GM12878 (cell line): ENCODE data around the gene HNMT. TPM values are rescaled to one million over a fixed set of nuclear protein-coding genes. Genes with fewer than 3 reads are reported as not detected.

Experiments used
- ATAC-seq: fragments of 200-7000 bp; cut with Tn5 transposase; 3 replicates; pipeline ENCODE4 v1.9.1; 2020; ENCODE audit warnings: mild to moderate bottlenecking, moderate library complexity
- BruUV-seq: library from RNA; stranded (reverse); fragments of 400-500 nt; replicated peaks from 2 replicates; lab custom pipeline; 2021; lab: Mats Ljungman, UMichigan
- CTCF ChIA-PET: fragments of 300-600 bp; sonication (Branson Sonifier 250); formaldehyde crosslinking; extraction: SDS; loops from one replicate; lab custom pipeline; 2021; ENCODE audit warnings: inconsistent platforms; lab: Yijun Ruan, JAX
- POLR2A ChIA-PET: fragments of 350-600 bp; formaldehyde crosslinking; extraction: SDS; loops from one replicate; lab custom pipeline; 2021; ENCODE audit warnings: inconsistent platforms; lab: Charles Lee
- RAD21 ChIA-PET: fragments of 300-600 bp; sonication (Branson Sonifier 250); formaldehyde crosslinking; loops from one replicate; lab custom pipeline; 2023; ENCODE audit warnings: antibody characterized with exemption; ENCODE audit not compliant: unreplicated experiment; lab: Charles Lee
- SMC1A ChIA-PET: fragments of 300-600 bp; sonication (Branson Sonifier 250); formaldehyde crosslinking; loops from one replicate; lab custom pipeline; 2023; ENCODE audit not compliant: unreplicated experiment, uncharacterized antibody; lab: Charles Lee
- DNase-seq: peaks from one replicate; pipeline ENCODE4 v3.0.0-alpha.2; 2011; ENCODE audit warnings: low read depth, low spot score
- FAIRE-seq: peaks from 3 replicates; lab custom pipeline; 2011; peaks lifted over from hg19 to GRCh38; lab: Jason Lieb, UNC
- H2AFZ ChIP-seq: 2 replicates; pipeline ENCODE4 v1.6.0; 2011; ENCODE audit warnings: low read depth, low read length, control low read depth; ENCODE audit not compliant: control insufficient read depth
- H3K27ac ChIP-seq: 2 replicates; pipeline ENCODE4 v1.5.1; 2011; ENCODE audit warnings: control low read depth; ENCODE audit not compliant: control insufficient read depth, insufficient read depth
- H3K27me3 ChIP-seq, 2 experiments: replicated peaks in 1 of 2; 2 replicates each; pipeline versions ENCODE4 v1.6.0 to v1.6.1; 2011; ENCODE audit warnings: low read length in 1 of 2; ENCODE audit not compliant: control insufficient read depth in 2 of 2, insufficient read depth in 2 of 2
- H3K36me3 ChIP-seq, 2 experiments: 2 replicates each; pipeline ENCODE4 v1.5.1; 2011; ENCODE audit warnings: low read length in 1 of 2; ENCODE audit not compliant: control insufficient read depth in 2 of 2, insufficient read depth in 2 of 2
- H3K4me1 ChIP-seq: 2 replicates; pipeline ENCODE4 v1.6.1; 2011; ENCODE audit warnings: mild to moderate bottlenecking, low read length, moderate library complexity, mixed read lengths; ENCODE audit not compliant: control insufficient read depth, insufficient read depth
- H3K4me2 ChIP-seq: 2 replicates; pipeline ENCODE4 v1.6.0; 2011; ENCODE audit warnings: control low read depth; ENCODE audit not compliant: control insufficient read depth, insufficient read depth
- H3K4me3 ChIP-seq: fragments of 200-600 bp; sonication (generic); 2 replicates; pipeline ENCODE4 v1.5.1; 2016
- H3K79me2 ChIP-seq: 2 replicates; pipeline ENCODE4 v1.6.0; 2011; ENCODE audit warnings: low read length; ENCODE audit not compliant: control insufficient read depth, insufficient read depth
- H3K9ac ChIP-seq: 2 replicates; pipeline ENCODE4 v1.8.0; 2011; ENCODE audit warnings: low read length, control low read depth, mixed read lengths; ENCODE audit not compliant: control insufficient read depth, insufficient read depth
- H3K9me3 ChIP-seq: replicated peaks from 3 replicates; pipeline ENCODE4 v1.5.1; 2011; ENCODE audit warnings: mild to moderate bottlenecking, low read length; ENCODE audit not compliant: control insufficient read depth, insufficient read depth
- H4K20me1 ChIP-seq: 2 replicates; pipeline ENCODE4 v1.6.0; 2011; ENCODE audit not compliant: control insufficient read depth, insufficient read depth
- ATF2 ChIP-seq: IDR thresholded peaks from 2 replicates; pipeline ENCODE4 v1.6.1; 2012; ENCODE audit warnings: low read length, inconsistent platforms
- CREB1 ChIP-seq: IDR thresholded peaks from 2 replicates; pipeline ENCODE4 v1.6.1; 2012; ENCODE audit warnings: low read depth, mild to moderate bottlenecking, inconsistent platforms
- EP300 ChIP-seq, 2 experiments: fragments of 150-350 bp in 1 of 2; IDR thresholded peaks; 2 replicates each; pipeline ENCODE4 v1.6.1; 2011 to 2012; ENCODE audit warnings: low read depth in 2 of 2, low read length in 2 of 2, borderline replicate concordance in 1 of 2, improper control_type of control experiment in 1 of 2, inconsistent platforms in 1 of 2; ENCODE audit not compliant: control insufficient read depth in 1 of 2
- IRF3 ChIP-seq: fragments of 450-650 bp; IDR thresholded peaks from 2 replicates; pipeline ENCODE4 v1.6.1; 2014; ENCODE audit warnings: mild to moderate bottlenecking
- KLF5 ChIP-seq: fragments of 450-650 bp; IDR thresholded peaks from 2 replicates; pipeline ENCODE4 v1.6.1; 2014; ENCODE audit warnings: mild to moderate bottlenecking; ENCODE audit not compliant: partially characterized antibody
- MYB ChIP-seq: fragments of 150-350 bp; IDR thresholded peaks from 2 replicates; pipeline ENCODE4 v1.6.1; 2014; ENCODE audit warnings: mild to moderate bottlenecking, low read depth, low read length, borderline replicate concordance
- MYC ChIP-seq: IDR thresholded peaks from 2 replicates; pipeline ENCODE4 v1.6.1; 2011; ENCODE audit warnings: mild to moderate bottlenecking, low read length, moderate library complexity, inconsistent platforms; ENCODE audit not compliant: insufficient read depth, insufficient replicate concordance, insufficient read length, severe bottlenecking
- NBN ChIP-seq: fragments of 450-650 bp; IDR thresholded peaks from 2 replicates; pipeline ENCODE4 v1.6.1; 2016
- TAF1 ChIP-seq: IDR thresholded peaks from 2 replicates; pipeline ENCODE4 v1.6.1; 2011; ENCODE audit warnings: mild to moderate bottlenecking, low read depth, low read length, borderline replicate concordance
- WGBS: methylation state at CpG from one replicate; pipeline ENCODE4 v1.1.6; 2016; ENCODE audit warnings: low lambda C conversion rate; ENCODE audit not compliant: insufficient replicate concordance, insufficient coverage; ENCODE audit errors: missing lambda C conversion rate; 5-methylcytosine and 5-hydroxymethylcytosine counted together
- in situ Hi-C: fragments of 300-500 bp; cut with MboI; formaldehyde crosslinking; loops from 9 replicates; pipeline ENCODE4 v1.14.3; 2018; ENCODE audit warnings: mixed read lengths
- intact Hi-C: fragments of 100-400 bp; cut with micrococcal nuclease; formaldehyde crosslinking; loops from one replicate; pipeline ENCODE4 v1.14.2; 2022; ENCODE audit not compliant: unreplicated experiment
- polyA plus RNA-seq, 11 experiments: library from polyadenylated mRNA; depleted of rRNA in 4 of 11; unstranded in 6 of 11; stranded (reverse) in 5 of 11; fragments of >200 nt; fragmentation: Nextera tagmentation in 4 of 11; fragmentation: Illumina TruSeq in 1 of 11; extraction: Ambion mirVana in 4 of 11; extraction: Trizol in 1 of 11; gene quantifications; 1 replicate in 1 of 11; 2 replicates in 10 of 11; pipeline versions ENCODE4 v1.2.1 to v1.2.3, GENCODE V29; 2011 to 2016; ENCODE audit warnings: inconsistent platforms in 2 of 11, missing spikeins in 2 of 11, low read depth in 1 of 11
- total RNA-seq, 4 experiments: library from RNA; depleted of rRNA in 3 of 4; stranded (reverse); fragments of >200 nt in 3 of 4; fragmentation: Illumina TruSeq in 1 of 4; extraction: Trizol in 1 of 4; gene quantifications; 2 replicates each; pipeline versions ENCODE4 v1.2.1 to v1.2.3, GENCODE V29; 2013 to 2021
- TF ChIP-seq, protein P1 (sequence below): fragments of 450-650 bp; IDR thresholded peaks from 2 replicates; pipeline ENCODE4 v1.6.1; 2017; ENCODE audit warnings: mild to moderate bottlenecking, moderate library complexity
- TF ChIP-seq, protein P2 (sequence below): fragments of 450-650 bp; IDR thresholded peaks from 2 replicates; pipeline ENCODE4 v1.6.1; 2018; ENCODE audit warnings: mild to moderate bottlenecking, low read depth, moderate library complexity; ENCODE audit not compliant: partially characterized antibody

The HNMT gene
- total and polyA plus RNA-seq, 10 of the 15 experiments (the other 5 are each of a cell fraction or from before 2014, with no cell fraction given): not detected

GRCh38 chr2:138023298-138023697 lies 59.0 kb downstream of the HNMT start:
- Histone ChIP-seq H3K4me1 (no peaks in the 10 kb centered on the region), H3K27me3 (no peaks in the 10 kb centered on the region), H3K4me3 (no peak overlapping the region), H2AFZ (no peak overlapping the region), H3K79me2 (no peaks in the 10 kb centered on the region), H3K36me3 (no peaks in the 10 kb centered on the region), H3K9me3 (no peaks in the 10 kb centered on the region), H4K20me1 (no peaks in the 10 kb centered on the region), H3K4me2 (no peak overlapping the region), H3K9ac (no peak overlapping the region), H3K27ac (no peak overlapping the region)
- TF ChIP-seq ATF2: no peak
- no peak for TF ChIP-seq TAF1
- TF ChIP-seq, protein P1, sequence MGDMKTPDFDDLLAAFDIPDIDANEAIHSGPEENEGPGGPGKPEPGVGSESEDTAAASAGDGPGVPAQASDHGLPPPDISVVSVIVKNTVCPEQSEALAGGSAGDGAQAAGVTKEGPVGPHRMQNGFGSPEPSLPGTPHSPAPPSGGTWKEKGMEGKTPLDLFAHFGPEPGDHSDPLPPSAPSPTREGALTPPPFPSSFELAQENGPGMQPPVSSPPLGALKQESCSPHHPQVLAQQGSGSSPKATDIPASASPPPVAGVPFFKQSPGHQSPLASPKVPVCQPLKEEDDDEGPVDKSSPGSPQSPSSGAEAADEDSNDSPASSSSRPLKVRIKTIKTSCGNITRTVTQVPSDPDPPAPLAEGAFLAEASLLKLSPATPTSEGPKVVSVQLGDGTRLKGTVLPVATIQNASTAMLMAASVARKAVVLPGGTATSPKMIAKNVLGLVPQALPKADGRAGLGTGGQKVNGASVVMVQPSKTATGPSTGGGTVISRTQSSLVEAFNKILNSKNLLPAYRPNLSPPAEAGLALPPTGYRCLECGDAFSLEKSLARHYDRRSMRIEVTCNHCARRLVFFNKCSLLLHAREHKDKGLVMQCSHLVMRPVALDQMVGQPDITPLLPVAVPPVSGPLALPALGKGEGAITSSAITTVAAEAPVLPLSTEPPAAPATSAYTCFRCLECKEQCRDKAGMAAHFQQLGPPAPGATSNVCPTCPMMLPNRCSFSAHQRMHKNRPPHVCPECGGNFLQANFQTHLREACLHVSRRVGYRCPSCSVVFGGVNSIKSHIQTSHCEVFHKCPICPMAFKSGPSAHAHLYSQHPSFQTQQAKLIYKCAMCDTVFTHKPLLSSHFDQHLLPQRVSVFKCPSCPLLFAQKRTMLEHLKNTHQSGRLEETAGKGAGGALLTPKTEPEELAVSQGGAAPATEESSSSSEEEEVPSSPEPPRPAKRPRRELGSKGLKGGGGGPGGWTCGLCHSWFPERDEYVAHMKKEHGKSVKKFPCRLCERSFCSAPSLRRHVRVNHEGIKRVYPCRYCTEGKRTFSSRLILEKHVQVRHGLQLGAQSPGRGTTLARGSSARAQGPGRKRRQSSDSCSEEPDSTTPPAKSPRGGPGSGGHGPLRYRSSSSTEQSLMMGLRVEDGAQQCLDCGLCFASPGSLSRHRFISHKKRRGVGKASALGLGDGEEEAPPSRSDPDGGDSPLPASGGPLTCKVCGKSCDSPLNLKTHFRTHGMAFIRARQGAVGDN: no peak
- no peak for TF ChIP-seq KLF5
- TF ChIP-seq CREB1: no peak
- no peak for TF ChIP-seq IRF3
- no peak for TF ChIP-seq MYB
- no peak for TF ChIP-seq NBN
- no peak for TF ChIP-seq EP300 (IDR thresholded peaks at IDR 0.05; ENCODE audit: borderline replicate concordance in 1 of 2, control insufficient read depth in 1 of 2, low read depth in 2 of 2, low read length in 2 of 2)
- TF ChIP-seq, protein P2, sequence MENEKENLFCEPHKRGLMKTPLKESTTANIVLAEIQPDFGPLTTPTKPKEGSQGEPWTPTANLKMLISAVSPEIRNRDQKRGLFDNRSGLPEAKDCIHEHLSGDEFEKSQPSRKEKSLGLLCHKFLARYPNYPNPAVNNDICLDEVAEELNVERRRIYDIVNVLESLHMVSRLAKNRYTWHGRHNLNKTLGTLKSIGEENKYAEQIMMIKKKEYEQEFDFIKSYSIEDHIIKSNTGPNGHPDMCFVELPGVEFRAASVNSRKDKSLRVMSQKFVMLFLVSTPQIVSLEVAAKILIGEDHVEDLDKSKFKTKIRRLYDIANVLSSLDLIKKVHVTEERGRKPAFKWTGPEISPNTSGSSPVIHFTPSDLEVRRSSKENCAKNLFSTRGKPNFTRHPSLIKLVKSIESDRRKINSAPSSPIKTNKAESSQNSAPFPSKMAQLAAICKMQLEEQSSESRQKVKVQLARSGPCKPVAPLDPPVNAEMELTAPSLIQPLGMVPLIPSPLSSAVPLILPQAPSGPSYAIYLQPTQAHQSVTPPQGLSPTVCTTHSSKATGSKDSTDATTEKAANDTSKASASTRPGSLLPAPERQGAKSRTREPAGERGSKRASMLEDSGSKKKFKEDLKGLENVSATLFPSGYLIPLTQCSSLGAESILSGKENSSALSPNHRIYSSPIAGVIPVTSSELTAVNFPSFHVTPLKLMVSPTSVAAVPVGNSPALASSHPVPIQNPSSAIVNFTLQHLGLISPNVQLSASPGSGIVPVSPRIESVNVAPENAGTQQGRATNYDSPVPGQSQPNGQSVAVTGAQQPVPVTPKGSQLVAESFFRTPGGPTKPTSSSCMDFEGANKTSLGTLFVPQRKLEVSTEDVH: no peak
- no peak for TF ChIP-seq MYC
- intact Hi-C loops (no loop called here), in situ Hi-C loops (no loop called here)
- SMC1A ChIA-PET: interaction anchor here (1.5 kb wide), 1 partner anchor 12 kb away, joined by 3 read pairs; no protein-coding TSS in a partner anchor
- no peak for ATAC-seq
- no peak for FAIRE-seq
- CTCF ChIA-PET: no interaction called here
- POLR2A ChIA-PET: no interaction called here
- DNase-seq: no peak
- 24% methylated on average over 4 of the region's 4 CpGs for WGBS
- BruUV-seq: no TSS peak
- RAD21 ChIA-PET: no interaction called here
